GM19240 (cell line): Measurements from ENCODE around the gene MARVELD1.
"Not testable (repeated sequence)": the region's sequence is repeated elsewhere in the genome, so short reads cannot be mapped to it uniquely, and the experiment has no call there.

Source experiments
- DNase-seq: peaks from one replicate; pipeline ENCODE4 v3.0.0; 2011; ENCODE audit warnings: low spot score; ENCODE audit not compliant: insufficient read length

The MARVELD1 gene

DNA sequence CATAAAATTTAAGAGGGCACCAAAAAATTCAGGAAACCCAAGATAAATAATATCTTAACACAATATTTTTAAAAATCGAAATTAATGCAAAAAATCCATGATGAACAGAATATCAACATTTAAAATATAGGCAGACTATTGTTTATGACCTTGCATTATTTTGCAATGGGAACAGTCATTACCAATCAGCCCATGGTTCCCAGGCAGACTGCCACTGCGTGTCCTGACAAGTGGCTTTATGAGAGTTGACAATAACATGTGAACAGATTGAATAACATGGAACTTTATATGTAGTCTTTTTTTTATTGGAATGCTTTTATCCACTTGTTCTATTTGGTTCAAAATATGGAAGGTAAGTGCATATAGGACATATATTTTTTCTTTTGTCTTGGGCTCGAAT lies 23.4 kb upstream of the MARVELD1 start:
- no peak for DNase-seq

DNA sequence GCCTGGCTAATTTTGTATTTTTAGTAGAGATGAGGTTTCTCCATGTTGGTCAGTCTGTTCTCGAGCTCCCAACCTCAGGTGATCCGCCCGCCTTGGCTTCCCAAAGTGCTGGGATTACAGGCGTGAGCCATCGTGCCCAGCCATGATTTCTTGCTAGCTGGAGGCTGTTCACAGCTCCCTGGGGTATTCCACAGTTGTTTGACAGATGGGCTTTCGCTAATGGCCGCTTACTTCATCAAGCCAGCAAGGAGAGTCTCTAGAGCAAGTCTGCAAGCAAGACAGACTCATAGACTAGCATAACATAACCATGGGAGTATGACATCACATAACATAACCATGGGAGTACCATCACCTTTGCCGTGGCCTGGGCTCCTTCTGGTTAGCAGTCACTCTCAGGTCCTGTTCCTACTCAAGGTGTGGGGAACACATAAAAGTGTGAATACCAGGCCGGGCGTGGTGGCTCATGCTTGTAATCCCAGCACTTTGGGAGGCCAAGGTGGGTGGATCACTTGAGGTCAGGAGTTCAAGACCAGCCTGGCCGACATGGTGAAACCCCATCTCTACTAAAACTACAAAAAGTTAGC lies 15.4 kb upstream of the MARVELD1 start:
- not testable (repeated sequence) for DNase-seq

DNA sequence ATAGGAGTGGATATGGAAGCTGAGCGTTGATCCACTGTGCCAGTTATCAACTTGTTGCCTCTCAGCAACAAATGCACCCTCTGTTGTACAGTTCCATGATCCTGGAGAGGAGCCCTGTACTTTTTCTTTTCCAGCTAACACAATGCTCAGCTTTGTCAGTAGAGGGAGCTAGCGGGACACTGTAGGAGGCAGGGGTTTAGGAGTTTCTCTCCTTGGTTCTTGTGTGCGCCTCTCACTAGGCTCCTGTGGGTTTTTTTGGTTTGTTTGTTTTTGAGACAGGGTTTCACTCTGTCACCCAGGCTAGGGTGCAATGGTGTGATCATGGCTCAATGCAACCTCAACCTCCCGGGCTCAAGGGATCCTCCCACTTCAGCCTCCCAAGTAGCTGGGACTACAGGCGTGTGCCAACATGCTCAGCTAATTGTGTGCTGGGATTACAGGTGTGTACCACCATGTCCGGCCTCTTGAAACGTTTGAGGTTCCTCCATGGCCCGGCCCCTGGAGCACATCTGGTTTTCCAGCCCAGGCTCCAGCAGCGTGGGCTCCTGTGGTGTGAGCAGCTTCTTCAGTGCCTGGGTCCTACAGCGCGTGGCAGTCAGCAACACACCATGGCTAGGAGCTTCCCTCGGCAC lies 12.0 kb upstream of the MARVELD1 start:
- DNase-seq: peak; percentile 85

DNA sequence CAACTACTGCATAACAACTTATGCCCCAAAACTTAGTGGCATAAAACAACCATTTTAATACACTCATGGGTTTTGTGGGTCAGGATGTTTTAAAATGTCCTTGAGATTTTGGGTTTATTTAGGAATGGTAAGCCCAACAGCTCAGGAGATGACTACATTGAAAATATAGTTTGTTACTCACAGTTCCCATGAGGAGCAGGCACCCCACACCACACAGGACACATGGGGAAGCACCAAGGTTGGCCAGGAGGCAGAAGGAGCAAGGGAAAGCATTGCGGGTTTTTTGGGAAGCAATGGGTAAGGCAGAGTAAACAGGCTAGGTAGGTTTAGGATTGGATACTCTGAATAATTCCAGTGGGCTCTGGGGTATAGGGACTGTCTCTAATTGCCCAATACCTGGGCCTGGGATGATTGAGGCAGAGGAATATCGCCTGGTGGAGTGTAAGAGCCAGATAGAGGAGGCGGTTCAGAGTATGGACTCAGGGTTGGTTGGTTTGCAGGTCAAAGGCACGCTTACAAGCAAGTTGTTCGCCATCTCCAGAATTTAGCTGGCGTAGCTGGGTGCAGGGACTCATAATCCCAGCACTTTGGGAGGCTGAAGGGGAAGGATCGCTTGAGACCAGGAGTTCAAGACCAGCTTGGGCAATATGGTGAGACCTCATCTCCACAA lies 10.0 kb upstream of the MARVELD1 start:
- DNase-seq: no peak

DNA sequence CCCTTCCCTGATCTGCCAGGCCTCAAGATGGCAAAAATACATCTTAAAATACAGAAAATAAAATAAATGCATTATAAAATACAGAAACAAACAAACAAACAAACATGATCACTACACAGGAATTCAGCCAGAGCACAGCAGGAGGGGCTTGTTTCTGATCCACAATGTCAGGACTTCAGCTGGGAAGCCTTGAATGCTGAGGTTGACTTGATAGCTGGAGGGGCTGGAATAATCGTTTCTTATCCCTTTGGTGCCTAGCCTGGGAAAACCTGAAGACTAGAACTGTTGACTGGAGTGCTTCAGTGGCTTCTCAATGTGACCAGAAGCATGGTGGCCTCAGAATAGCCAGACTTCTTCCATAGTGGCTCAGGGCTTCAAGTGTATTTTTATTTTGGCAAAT lies 9.2 kb upstream of the MARVELD1 start:
- no peak for DNase-seq

DNA sequence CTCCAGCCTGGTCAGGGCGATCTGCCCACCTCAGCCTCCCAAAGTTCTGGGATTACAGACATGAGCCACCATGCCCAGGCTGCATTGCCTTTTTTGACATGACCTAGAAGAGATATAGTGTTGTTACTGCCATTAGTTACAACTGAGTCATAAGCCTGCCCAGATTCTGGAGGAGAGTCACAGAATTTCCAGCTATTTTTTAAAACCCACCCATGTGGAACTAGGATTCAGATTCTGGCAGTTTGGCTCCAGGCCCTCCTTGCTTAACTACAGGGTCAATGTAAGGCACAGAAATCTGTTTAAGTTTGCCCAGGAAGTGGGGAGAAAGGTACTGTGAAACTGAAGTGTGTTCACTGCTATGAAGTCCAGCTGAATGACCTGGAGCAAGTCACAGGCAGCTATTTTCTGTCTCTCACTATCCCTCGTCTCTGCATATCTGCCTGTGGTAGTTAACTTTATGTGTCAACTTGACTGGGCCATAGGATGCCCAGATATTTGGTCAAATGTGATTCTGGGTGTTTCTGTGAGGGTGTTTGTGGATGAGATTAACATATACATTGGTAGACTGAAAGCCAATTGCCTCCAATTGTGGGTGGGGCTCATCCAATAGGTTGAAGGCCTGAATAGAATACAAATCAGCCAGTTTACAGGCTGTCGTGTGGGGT lies 8.4 kb upstream of the MARVELD1 start:
- DNase-seq: no peak

DNA sequence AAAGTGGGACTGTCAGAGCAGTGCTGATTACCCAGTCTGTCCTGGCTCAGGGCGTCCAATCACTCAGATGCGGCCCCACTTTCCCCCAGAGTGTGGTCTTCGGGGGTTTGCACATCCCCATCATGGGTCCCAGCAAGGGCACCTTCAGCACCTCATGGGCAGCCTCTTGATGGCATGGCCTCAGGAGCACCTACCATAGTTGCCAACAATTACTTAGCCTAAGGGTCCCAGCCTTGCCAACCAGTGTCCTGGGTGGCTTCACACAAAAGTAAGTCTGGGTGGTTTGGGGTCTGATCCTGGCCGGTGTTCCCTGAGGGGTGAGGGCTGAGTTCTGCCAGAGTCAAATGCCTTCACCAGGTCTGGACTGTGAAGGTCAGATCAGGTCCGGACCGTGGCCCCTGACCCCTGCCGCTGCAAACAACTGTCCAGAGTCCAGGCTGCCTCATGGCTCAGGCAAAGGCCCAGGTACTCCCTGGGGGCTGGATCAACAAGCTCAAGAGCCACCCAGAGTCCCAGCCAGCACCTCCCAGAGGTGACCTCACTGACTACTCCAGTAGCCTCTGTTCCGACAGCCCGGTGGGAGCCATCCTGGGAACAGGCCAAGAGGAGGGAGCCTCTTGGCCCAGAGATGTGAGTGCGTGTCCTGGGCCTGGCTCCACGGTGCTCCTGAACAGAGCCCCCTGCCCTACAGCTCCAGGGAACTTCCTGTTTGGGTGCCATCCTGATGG lies 6.2 kb upstream of the MARVELD1 start:
- DNase-seq: no peak

DNA sequence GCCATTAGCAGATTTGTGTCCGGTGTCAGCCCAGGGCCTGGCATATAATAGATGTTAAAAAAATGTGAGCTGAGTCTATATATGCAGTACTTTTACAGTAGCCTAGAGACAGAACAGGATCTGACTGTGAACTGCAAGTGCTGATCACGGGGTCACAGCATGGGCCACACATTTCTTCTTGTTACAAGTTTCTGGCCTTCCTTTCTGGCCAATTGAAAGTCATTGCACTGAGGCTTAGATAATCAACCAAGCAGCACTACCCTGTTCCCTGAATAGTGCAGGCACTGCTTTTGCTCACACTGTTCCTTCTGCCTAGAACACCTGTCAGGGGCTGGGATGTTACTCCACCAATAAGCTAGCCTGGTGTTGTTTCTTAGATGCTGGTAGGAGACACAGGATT lies 5.4 kb upstream of the MARVELD1 start:
- no peak for DNase-seq

DNA sequence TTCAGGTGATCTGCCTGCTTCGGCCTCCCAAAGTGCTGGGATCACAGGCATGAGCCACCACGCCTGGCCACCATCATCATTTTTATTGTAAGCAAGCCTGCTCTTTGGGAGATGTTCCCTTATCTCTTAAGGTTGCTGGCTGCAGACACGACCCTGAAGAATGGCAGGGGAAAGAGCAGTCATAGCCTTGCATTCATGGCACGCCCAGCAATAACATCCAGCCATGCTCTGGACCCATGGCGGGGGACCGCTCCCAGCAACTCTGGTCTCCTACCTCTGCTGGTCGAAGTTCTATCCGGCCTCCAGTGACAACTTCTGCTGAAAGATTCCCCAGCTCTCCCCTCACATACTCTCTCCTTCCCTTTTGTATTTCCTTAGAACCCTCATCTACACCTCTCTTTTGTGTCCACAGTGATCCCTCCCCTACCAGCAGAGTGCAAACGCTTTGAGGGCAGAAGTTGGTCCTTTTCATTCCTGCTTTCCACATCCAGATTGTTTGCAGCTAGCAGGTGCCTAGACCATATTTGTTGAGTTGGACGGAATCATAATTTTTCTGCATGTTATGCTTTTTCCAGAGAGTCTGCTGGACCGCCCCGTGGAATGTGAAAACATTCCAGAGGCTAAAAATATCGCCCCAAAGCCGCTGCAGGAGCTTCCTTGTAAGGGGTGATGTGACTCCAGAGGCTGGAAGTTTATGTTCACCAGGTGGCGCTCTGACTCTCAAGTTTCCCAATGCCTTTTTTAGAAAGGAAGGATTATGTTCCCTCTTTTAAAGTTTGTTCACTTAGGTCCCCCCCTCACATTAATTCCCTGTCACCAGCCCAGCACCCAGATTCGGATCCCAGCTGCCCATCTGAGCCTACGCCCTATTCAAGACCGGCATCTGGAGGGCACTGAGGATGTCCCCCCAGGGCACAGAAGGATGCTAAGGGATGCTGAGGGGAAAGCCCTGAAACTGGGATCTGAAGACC lies 4.3 kb upstream of the MARVELD1 start:
- no peak for DNase-seq

DNA sequence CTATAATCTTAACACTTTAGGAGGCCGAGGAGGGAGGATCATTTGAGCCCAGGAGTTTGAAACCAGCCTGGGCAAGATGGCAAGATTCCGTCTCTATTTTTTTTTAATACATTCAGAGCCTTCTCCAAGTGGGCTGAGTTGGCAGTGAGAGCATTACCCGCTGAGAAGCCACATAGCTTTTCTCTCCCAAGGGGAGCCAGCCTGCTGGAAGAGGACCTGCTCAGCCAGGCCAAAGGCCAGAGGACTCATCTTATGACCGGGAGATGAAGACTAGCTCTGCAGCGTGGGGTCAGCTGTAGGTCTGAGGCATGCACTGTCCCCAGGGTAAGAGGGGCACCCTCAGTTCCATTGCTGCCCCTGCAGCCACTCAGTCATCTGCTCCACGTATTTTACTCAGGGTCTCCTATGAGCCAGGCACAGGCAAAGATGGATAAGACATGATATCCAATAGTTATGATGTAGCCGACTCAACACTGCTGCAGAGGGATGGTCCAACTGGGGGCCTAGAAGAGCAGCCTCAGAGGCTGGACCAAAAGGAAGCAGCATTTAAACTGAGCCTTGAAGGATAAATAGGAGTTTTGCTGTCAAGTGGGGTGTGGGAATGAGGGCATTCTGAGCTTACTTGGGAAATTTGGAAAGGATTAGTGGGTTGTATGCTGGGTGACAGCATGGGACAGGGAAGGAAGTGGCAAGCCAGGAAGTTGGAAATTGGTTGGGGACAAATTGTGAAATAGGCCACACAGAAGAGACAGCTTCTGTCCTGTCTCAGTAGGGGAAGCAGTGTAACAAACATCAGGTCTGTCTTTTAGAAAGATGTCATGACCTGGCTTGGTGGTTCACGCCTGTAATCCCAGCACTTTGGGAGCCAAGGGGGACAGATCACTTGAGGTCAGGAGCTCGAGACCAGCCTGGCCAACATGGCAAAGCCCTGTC lies 1.6 kb upstream of the MARVELD1 start:
- DNase-seq: no peak

DNA sequence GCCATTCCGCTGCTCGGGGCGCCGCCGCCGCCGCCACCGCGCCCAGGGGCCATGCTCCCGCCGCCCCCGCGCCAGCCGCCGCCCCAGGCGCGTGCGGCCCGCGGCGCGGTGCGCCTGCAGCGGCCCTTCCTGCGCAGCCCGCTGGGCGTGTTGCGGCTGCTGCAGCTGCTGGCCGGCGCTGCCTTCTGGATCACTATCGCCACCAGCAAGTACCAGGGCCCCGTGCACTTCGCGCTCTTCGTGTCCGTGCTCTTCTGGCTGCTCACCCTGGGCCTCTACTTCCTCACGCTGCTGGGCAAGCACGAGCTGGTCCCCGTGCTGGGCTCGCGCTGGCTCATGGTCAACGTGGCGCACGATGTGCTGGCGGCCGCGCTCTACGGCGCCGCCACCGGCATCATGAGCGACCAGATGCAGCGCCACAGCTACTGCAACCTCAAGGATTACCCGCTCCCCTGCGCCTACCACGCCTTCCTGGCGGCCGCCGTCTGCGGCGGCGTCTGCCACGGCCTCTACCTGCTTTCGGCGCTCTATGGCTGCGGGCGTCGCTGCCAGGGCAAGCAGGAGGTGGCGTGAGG lies 383 bp downstream of the MARVELD1 start:
- peak; percentile 83 for DNase-seq

DNA sequence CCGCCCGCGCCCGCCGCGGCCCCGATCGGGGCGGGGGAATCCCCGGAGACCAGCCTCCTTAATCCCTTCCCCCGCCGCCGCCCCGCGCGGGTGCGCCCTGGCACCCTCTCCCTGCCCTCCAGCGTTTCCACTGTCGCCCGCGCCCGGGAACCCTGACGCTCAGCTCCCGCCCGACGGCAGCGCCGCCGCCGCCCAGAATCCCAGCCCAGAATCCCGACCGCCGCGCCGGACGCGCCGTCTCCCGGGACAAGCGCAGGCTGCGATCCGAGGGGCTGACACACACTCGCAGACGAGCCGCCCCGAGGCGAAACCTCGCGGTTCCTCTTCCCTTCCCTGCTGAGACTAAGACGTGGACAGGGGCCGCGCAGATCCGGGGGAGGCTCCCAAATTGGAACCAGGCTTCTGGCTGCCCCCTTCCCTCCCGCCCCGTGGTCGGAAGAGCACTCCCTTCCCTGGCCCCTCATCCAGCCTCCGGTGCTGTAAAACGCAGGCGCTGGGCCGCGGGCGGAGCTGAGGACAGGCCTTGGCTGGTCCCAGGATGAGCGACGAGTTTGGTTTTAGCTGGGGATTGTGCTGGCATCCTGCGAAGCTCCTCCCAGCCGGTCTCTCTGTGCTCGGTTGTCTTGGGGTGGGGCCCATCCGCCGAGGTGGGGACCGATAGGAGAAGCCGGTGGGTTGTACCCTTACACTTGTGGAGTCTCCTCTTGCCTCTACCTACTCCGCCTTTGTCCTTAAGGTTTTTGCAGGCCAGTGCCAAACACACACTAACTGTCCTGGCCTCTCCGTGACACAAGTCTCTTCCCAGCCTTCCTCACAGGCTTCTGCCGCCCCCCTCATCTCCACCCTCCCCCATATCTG lies 1.1 kb downstream of the MARVELD1 start:
- DNase-seq: peak; percentile 65

DNA sequence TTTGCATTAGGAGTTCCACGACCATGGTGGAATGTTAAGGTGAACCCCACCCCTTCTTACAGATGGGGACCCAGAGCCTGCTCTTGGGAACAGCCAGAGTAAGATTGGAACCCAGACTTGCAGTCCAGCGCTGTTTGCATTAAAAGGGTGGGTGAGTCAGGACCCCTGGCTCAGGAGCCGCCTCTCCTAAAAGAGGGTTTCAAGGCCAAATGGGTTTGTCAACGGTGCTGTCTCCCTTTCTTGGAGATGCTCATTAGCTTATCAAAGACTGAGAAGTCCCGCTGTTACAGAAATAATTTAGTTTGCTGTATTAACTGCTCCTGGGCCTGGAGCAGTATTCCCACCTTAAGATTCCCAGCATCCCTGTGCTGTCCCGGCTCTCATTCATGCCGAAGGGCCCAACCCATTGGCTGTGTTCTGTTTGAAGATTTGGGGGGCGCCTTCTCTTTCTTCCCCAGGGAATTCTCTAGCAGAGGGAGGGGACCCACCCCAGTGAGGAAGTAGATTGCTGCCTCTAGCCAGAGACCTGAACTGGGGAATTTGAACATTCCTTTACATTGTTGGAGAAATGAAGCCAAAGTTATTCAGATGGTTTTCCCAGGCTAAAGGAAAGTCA lies 1.8 kb downstream of the MARVELD1 start:
- no peak for DNase-seq

DNA sequence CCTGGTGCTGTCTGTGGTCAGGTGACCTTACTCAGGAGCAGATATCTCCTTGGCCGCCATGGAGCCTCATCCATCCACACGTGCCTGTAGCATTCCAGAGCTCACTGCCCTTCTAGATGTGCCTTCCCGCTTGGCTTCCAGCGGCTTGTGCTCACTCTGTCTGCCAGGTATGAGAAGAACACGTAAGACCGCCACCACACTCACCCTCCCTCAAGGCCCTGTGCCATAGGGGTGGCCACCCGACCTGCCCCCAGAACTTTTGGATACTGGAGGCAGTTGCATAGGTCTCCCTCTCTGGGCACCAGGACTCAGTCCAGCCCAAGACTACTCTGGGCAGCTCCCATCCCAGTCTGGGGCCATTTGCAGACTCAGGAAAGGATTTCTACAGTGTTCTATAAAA lies 4.1 kb downstream of the MARVELD1 start:
- no peak for DNase-seq

DNA sequence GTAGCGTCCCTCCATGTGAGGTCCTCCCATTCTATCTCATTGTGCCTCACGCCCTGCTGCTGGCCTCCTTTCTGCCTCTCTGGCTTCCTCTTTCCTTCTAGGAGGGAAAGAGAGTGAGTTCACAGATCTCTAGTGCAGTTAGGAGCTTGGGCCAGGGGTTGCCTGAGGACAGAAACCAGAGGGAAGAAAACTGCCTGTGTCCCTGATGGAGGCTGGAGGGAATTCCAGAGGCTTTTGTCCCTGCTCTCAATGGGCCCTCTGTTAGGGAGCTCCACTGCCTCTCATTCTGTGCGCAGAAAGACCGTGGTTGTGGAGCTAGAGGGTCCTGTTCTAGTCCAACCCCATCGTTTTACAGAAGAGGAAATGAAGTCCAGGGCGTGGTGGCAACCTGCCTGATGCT lies 4.6 kb downstream of the MARVELD1 start:
- DNase-seq: no peak

DNA sequence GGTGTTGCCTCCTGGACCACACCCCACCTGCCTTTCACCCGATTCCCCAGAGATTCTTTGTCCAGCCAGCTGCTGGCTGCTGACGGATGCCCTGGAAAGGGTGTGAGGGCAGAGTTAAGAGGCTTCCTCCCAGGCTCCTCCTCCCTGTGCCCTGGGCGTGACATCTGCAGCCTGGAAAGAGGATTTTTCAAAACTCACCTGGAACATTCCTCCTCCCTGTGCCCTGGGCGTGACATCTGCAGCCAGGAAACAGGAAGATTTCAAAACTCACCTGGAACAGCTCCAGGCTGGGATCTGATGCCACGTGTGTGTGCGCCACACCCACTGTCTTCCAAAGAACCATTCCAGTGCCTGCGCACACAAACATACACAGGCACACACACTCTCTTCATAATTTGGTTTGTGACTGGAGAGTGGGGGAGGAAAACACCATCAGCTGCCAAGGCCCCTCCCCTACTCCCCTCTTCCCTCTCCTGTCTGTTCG lies 5.2 kb downstream of the MARVELD1 start:
- no peak for DNase-seq

DNA sequence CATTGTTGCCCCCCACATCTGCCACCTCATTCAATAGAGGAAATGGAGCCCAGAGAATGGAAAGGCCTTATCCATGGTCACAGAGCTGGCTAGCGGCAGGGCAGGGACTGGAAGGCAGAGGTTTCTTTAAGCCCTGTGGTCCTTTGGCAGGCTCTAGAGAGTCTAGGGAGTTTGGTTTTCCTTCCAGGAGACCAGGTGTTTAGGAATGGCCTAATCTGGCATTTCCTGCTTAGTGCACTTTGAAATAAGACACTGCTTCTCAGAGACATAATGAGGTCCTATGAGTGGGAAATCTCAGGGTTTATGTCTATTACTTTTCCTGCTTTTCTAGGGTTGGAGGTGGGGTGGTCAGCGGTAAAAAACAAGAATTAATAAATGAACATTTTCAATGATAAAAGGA lies 6.1 kb downstream of the MARVELD1 start:
- DNase-seq: no peak
